K562 (cell line): ENCODE results near the gene VANGL1. TPM values are rescaled to one million over a fixed set of nuclear protein-coding genes. Genes with fewer than 3 reads are reported as not detected.

Experiments used
- ATAC-seq: fragments of 200-7000 bp; cut with Tn5 transposase; 3 replicates; pipeline ENCODE4 v1.9.1; 2020; ENCODE audit warnings: moderate library complexity
- BruUV-seq: library from RNA; stranded (reverse); fragments of 400-500 nt; replicated peaks from 2 replicates; lab custom pipeline; 2021; lab: Mats Ljungman, UMichigan
- CTCF ChIA-PET: fragments of 300-600 bp; formaldehyde crosslinking; extraction: SDS; loops from one replicate; lab custom pipeline; 2021; ENCODE audit warnings: low intra/inter-chr PET ratio; lab: Yijun Ruan, JAX
- POLR2A ChIA-PET: fragments of 300-600, 350-650 bp; sonication (Branson Sonifier 250); formaldehyde crosslinking; extraction: SDS; loops from one replicate; lab custom pipeline; 2021; ENCODE audit warnings: antibody characterized with exemption, inconsistent platforms; lab: Yijun Ruan, JAX
- DNase-seq, 4 experiments: peaks; one replicate each; pipeline versions ENCODE4 v3.0.0 to v3.0.0-alpha.2; 2011 to 2018; ENCODE audit warnings: low spot score in 3 of 4, mixed read lengths in 3 of 4; ENCODE audit errors: extremely low read depth in 1 of 4
- FAIRE-seq: peaks from 2 replicates; lab custom pipeline; 2011; peaks lifted over from hg19 to GRCh38; lab: Jason Lieb, UNC
- H2AFZ ChIP-seq: 2 replicates; pipeline ENCODE4 v1.6.0; 2011; ENCODE audit warnings: low read depth, low read length, control low read depth, inconsistent platforms
- H3K27ac ChIP-seq: fragments of 200-600 bp; 3 replicates; pipeline ENCODE4 v1.8.0; 2011; ENCODE audit warnings: low read depth, mild to moderate bottlenecking, control low read depth, inconsistent platforms, low read length, moderate library complexity, mixed read lengths; ENCODE audit errors: extremely low read depth
- H3K27me3 ChIP-seq, 2 experiments: fragments of 300-600 bp in 1 of 2; 2 replicates in 1 of 2; 3 replicates in 1 of 2; pipeline versions ENCODE4 v1.6.0 to v1.8.0; 2011; ENCODE audit warnings: inconsistent platforms in 2 of 2, low read length in 2 of 2, mild to moderate bottlenecking in 1 of 2, mixed read lengths in 1 of 2, moderate library complexity in 1 of 2; ENCODE audit not compliant: control insufficient read depth in 2 of 2, insufficient read depth in 2 of 2
- H3K36me3 ChIP-seq: fragments of 300-600 bp; 3 replicates; pipeline ENCODE4 v1.8.0; 2011; ENCODE audit warnings: mild to moderate bottlenecking, low read length, inconsistent platforms; ENCODE audit not compliant: control insufficient read depth, insufficient read depth
- H3K4me1 ChIP-seq, 2 experiments: fragments of 200-600 bp in 1 of 2; replicated peaks in 1 of 2; 2 replicates in 1 of 2; 3 replicates in 1 of 2; pipeline versions ENCODE4 v1.5.1 to v1.8.0; 2011; ENCODE audit warnings: inconsistent platforms in 2 of 2, low read length in 2 of 2, mild to moderate bottlenecking in 1 of 2, mixed read lengths in 1 of 2, moderate library complexity in 1 of 2; ENCODE audit not compliant: control insufficient read depth in 2 of 2, insufficient read depth in 2 of 2
- H3K4me2 ChIP-seq: 2 replicates; pipeline ENCODE4 v1.6.1; 2011; ENCODE audit warnings: low read length, control low read depth, inconsistent platforms, mixed read lengths; ENCODE audit not compliant: insufficient read depth
- H3K4me3 ChIP-seq: fragments of 200-600 bp; sonication (generic), shearing (Covaris generic); 2 replicates; pipeline ENCODE4 v1.5.1; 2016; ENCODE audit warnings: control low read depth, inconsistent platforms
- H3K79me2 ChIP-seq: fragments of 200-600 bp; 3 replicates; pipeline ENCODE4 v1.8.0; 2011; ENCODE audit warnings: low read length, inconsistent platforms; ENCODE audit not compliant: control insufficient read depth, insufficient read depth
- H3K9ac ChIP-seq, 2 experiments: 2 replicates each; pipeline versions ENCODE4 v1.6.0 to v1.6.1; 2011; ENCODE audit warnings: low read depth in 2 of 2, low read length in 2 of 2, control low read depth in 1 of 2, inconsistent platforms in 1 of 2, mild to moderate bottlenecking in 1 of 2, mixed read lengths in 1 of 2; ENCODE audit not compliant: insufficient read depth in 1 of 2
- H3K9me1 ChIP-seq: one replicate; pipeline ENCODE4 v1.6.0; 2011; ENCODE audit warnings: inconsistent platforms, mild to moderate bottlenecking, low read length, moderate library complexity; ENCODE audit not compliant: control insufficient read depth, insufficient read depth
- H3K9me3 ChIP-seq: replicated peaks from 2 replicates; pipeline ENCODE4 v1.5.1; 2011; ENCODE audit warnings: low read depth, low read length, inconsistent platforms; ENCODE audit not compliant: control insufficient read depth, insufficient read depth
- H4K20me1 ChIP-seq: replicated peaks from 2 replicates; pipeline ENCODE4 v1.6.1; 2011; ENCODE audit warnings: low read length, inconsistent platforms, mixed read lengths; ENCODE audit not compliant: control insufficient read depth, insufficient read depth
- ARID3A ChIP-seq: IDR thresholded peaks from 2 replicates; pipeline ENCODE4 v1.6.1; 2012; ENCODE audit warnings: low read depth, low read length, improper control_type of control experiment, borderline replicate concordance
- HMGXB4 ChIP-seq: sonication (generic); formaldehyde crosslinking; IDR thresholded peaks from 2 replicates; pipeline ENCODE4 v1.8.1; 2023; ENCODE audit warnings: mild to moderate bottlenecking, missing genetic modification reagents
- MED1 ChIP-seq: sonication (generic); formaldehyde crosslinking; IDR thresholded peaks from 2 replicates; pipeline ENCODE4 v1.8.1; 2023; ENCODE audit warnings: missing genetic modification reagents, borderline replicate concordance
- POLR2AphosphoS5 ChIP-seq: IDR thresholded peaks from 2 replicates; pipeline ENCODE4 v1.6.1; 2011; ENCODE audit warnings: mild to moderate bottlenecking, low read depth, low read length, moderate library complexity; ENCODE audit not compliant: control insufficient read depth, insufficient read depth
- SPI1 ChIP-seq: IDR thresholded peaks from 2 replicates; pipeline ENCODE4 v1.6.1; 2011; ENCODE audit warnings: low read depth, low read length, control low read depth, borderline replicate concordance
- TOE1 ChIP-seq, 2 experiments: fragments of 450-650 bp in 1 of 2; sonication (generic) in 1 of 2; formaldehyde crosslinking in 1 of 2; IDR thresholded peaks; 2 replicates each; pipeline versions ENCODE4 v1.7.1 to v1.8.0; 2016 to 2022; ENCODE audit warnings: borderline replicate concordance in 2 of 2, mild to moderate bottlenecking in 2 of 2, antibody characterized with exemption in 1 of 2, inconsistent platforms in 1 of 2, low read depth in 1 of 2, missing genetic modification reagents in 1 of 2, moderate library complexity in 1 of 2
- ZC3H8 ChIP-seq: fragments of 450-650 bp; IDR thresholded peaks from 2 replicates; pipeline ENCODE4 v1.6.1; 2017
- WGBS: fragments of 100-300 bp; shearing (Covaris generic); methylation state at CpG from one replicate; pipeline ENCODE4 v1.1.6; 2016; ENCODE audit warnings: low coverage, mixed read lengths; ENCODE audit not compliant: insufficient coverage; ENCODE audit errors: missing lambda C conversion rate; 5-methylcytosine and 5-hydroxymethylcytosine counted together
- in situ Hi-C: fragments of 300-500 bp; cut with MboI; formaldehyde crosslinking; loops from 4 replicates; pipeline ENCODE4 v1.15.0; 2018; ENCODE audit warnings: inconsistent platforms, mixed read lengths
- intact Hi-C: fragments of 100-400 bp; cut with micrococcal nuclease; formaldehyde crosslinking; loops from 2 replicates; pipeline ENCODE4 v1.14.2; 2022
- polyA plus RNA-seq, 8 experiments: library from polyadenylated mRNA; depleted of rRNA in 4 of 8; stranded (reverse) in 5 of 8; unstranded in 3 of 8; fragments of >200 nt; fragmentation: Nextera tagmentation in 2 of 8; fragmentation: Illumina TruSeq in 1 of 8; extraction: Ambion mirVana in 2 of 8; extraction: Trizol in 1 of 8; gene quantifications; 2 replicates each; pipeline versions ENCODE4 v1.2.1 to v1.2.3, GENCODE V29; 2011 to 2014; ENCODE audit warnings: inconsistent platforms in 1 of 8, missing spikeins in 1 of 8
- total RNA-seq, 7 experiments: library from RNA; depleted of rRNA in 6 of 7; stranded (reverse); fragments of >200 nt in 6 of 7; fragmentation: Illumina TruSeq in 2 of 7; extraction: Trizol in 2 of 7; gene quantifications; 2 replicates each; pipeline versions ENCODE4 v1.2.1 to v1.2.3, GENCODE V29; 2011 to 2021; ENCODE audit warnings: low replicate concordance in 1 of 7

Gene VANGL1
- total and polyA plus RNA-seq, 9 of the 15 experiments (the other 6 are each of a cell fraction or from before 2014, with no cell fraction given) = 0.90 to 12.8 (median 9.6) TPM

GRCh38 chr1:115655916-115656315 is 14.1 kb downstream of the VANGL1 start:
- ChIA-PET CTCF (no interaction called here), POLR2A (interaction anchor here (0.7 to 1.1 kb wide), 2 partner anchors 9 to 19 kb away, joined by 3 read pairs; no protein-coding TSS in a partner anchor)
- no peaks in the 10 kb centered on the region for H3K9me3 ChIP-seq
- peaks cover 23 to 31% of the 10 kb centered on the region in 2 experiments for H3K4me1 ChIP-seq
- in situ Hi-C loops = no loop called here
- no TSS peak for BruUV-seq
- no peak for ATAC-seq
- peaks cover 55% of the 10 kb centered on the region for H3K79me2 ChIP-seq
- no peak for DNase-seq
- TF ChIP-seq MED1 (CRISPR knock-in tag) = no peak
- no peak for TF ChIP-seq POLR2AphosphoS5
- no peak for TF ChIP-seq TOE1 (IDR thresholded peaks at IDR 0.05; ENCODE audit: borderline replicate concordance)
- TF ChIP-seq TOE1 (CRISPR knock-in tag; IDR thresholded peaks at IDR 0.05; ENCODE audit: borderline replicate concordance, low read depth) = no peak
- no peak for TF ChIP-seq HMGXB4 (CRISPR knock-in tag)
- no peak for TF ChIP-seq ZC3H8
- TF ChIP-seq ARID3A = no peak
- 0 out of 2 replicates have a peak, but pooled peaks have one; percentile 12 for TF ChIP-seq SPI1
- no peak overlapping the region for H3K27ac ChIP-seq
- H3K4me2 ChIP-seq = no peak overlapping the region; the same call in 1 of the 2 replicates
- H3K36me3 ChIP-seq = peaks cover 86% of the 10 kb centered on the region
- H4K20me1 ChIP-seq = no peaks in the 10 kb centered on the region
- FAIRE-seq = no peak
- intact Hi-C loops = no loop called here
- H3K27me3 ChIP-seq = no peaks in the 10 kb centered on the region
- no peak overlapping the region; a peak in 1 of 4 replicates for H3K9ac ChIP-seq
- H3K9me1 ChIP-seq = no peaks in the 10 kb centered on the region
- WGBS = 79% methylated on average over 4 of the region's 4 CpGs
- no peak overlapping the region for H2AFZ ChIP-seq
- no peak overlapping the region for H3K4me3 ChIP-seq
